NCI-H526 (cell line): ENCODE results near the gene PSG2.
"Not testable (repeated sequence)": the region's sequence is repeated elsewhere in the genome, so short reads cannot be mapped to it uniquely, and the experiment has no call there.

ENCODE experiments used
- DNase-seq, 2 experiments: peaks; one replicate each; lab custom pipeline; 2025; lab: John Stamatoyannopoulos, UW

The PSG2 gene

DNA sequence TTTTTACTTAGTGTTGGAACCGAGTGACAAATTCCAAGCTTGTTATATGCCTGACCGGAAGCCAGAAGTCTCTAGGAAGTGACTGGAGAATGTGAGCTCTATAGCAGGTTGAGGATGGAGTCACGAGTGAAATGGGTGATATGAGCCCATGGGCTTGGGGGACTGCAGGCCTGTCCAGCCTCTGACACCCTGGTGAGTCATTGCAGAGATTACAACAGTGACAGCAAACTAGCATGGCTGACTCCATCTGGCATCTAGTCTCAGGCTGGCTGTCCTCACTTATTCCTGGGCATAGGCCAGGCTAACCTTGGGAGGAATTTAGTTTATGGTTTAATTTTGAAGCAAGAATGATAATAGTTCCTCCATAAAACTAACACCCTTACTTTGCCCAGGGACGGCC is 4.6 kb downstream of the PSG2 start:
- not testable (repeated sequence) for DNase-seq

DNA sequence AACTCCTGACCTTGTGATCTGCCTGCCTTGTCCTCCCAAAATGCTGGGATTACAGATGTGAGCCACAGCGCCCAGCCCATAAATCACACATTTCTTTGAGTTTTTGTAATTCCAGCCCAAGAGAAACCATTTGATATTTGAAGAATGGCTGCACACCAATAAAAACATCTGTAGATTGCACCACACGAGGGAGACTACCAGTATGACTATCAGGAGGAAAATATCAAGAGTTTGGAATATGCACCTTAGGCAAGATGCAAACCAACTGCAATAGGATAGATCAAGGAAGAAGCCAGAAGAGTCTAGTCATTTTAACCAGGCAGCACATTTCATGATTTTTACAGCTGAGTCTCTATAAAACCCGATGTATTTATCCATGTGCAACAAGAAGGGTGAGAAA is 20.1 kb downstream of the PSG2 start:
- DNase-seq, result not testable (repeated sequence)

DNA sequence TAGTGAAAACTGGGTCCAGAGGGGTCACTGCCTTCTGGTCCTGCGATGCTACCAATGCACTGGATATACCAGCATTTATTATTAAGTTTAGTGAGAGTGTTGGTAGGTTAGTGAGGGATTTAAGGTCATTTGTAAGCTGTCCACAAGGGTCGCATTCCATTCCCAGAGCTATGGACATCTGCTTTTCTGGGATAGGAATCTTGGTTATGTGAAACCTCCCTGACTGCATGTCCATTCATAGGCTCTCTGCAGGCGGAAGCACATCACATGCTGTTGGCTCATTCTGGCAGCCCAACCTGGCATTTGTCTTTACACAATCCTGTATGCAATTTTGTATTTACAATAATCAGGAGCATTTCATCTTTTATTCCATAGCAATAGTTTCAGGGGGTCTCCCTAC is 21.2 kb downstream of the PSG2 start:
- DNase-seq, result not testable (repeated sequence)

DNA sequence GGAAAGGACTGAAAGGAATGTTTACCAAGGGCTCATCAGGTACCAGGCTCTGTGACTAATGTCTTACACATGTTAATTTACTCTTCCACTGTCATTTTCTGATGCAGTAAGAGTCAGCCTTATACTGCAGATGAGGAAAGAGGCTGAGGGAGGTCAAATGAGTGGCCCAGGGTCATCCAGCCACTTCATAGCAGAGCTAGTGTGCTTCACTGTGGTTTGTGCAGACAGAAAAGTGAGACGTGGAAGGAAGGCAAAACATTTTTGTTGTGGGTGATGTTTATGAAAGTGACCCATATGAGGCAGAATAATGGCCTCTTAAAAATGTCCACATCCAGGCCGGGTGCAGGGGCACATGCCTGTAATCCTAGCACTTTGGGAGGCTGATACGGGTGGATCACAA is 22.2 kb downstream of the PSG2 start:
- not testable (repeated sequence) for DNase-seq

DNA sequence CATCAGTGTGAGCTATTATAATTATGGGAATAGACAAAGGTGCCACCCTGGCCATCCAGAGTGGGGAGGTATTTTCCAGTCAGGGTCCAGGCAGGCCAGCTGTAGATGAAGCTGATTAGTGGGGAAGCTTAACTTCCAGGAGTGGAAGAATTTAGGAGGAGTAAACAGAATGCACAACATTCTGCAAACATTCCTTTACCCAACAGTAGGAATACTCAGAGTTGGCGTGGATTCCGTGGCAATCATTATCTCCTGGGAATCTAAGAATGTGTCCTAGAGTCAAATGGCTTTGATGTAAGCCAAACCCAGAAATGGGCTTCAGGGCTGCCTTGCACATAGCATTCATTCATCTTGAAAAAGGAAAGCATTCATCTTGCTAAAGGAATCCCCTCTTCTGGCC is 23.0 kb downstream of the PSG2 start:
- not testable (repeated sequence) for DNase-seq

DNA sequence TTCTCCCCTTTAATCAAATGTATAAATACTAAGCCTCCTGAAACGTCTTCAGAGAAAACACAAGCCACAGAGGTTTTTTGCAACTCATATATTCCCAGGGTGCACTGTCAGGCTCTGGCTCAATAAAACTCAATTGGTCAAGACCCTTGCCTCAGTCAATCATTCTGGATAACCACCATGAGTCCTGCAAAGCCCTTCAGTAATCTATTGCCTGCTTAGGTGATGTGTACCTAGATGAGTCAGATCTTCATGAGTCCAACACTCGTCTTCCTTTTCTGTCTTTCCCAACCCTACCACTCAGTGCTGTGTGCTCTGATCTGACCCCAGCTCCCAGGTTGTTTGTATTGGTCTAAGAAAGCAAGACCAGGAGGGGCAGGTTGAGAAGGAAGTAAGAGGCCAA is 24.1 kb downstream of the PSG2 start:
- DNase-seq, result not testable (repeated sequence)

DNA sequence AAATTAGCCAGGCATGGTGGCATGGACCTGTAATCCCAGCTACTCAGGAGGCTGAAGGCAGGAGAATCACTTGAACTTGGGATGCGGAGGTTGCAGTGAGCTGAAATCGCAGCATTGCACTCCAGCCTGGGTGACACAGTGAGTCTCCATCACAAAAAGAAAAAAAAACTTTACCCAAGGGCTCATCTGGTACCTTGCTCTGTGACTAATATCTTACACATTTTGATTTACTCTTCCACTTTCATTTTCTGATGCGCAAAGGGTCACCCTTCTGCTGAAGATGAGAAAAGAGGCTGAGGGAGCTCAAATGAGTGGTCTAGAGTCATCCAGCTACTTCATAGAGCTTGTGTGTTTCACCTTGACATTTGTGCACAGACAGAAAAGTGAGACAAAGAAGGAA is 34.5 kb downstream of the PSG2 start:
- not testable (repeated sequence) for DNase-seq

DNA sequence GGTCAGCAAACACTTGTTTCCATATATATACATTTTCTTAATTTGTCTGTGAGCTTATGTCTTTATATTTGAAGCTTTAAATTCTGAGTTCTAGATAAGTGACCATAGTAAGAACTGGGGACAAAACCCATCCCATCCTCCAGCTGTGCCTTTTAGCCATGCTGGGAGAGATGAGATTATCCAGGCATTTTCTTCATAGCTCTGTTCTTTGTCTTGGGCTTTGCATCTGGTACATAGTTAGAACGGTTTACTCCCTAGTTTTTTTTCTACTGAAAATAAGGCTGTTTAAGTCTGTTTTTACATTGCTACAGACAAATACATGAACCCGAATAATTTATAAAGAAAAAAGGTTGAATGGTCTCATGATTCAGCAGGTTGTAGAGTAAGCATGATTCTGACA is 35.9 kb downstream of the PSG2 start:
- not testable (repeated sequence) for DNase-seq

DNA sequence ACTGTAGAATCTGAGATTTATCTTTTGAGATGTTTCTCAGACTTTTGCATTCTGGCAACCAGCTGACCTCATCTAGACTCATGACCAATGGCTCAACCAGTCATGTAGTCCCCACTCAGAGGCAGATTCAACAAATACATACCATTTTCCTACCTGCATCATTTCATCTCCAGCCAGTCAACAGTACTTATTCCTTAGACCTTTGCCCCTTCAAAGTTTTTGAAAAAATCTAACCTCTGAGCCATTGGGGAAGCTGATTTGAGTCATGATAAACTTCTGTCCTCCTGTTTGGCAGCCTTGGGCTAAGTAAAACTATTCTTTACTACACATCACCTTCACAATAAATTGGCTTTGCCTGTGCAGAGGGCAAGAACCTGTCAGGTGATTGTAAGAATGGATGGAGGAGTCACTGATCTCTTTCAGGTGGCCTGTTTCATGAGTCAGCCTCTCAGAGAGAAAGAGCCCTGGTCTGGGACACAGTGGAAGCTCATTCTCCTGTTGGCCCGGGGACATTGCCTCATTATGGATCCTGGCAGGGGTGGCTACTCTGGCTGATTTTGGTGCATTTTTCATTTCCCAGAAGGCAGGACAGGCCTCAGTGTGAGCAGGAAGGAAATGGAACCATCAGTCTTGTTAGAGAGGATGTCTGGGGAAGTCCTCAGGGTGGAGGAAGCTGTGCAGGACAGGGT is 38.9 kb downstream of the PSG2 start:
- not testable (repeated sequence) for DNase-seq

DNA sequence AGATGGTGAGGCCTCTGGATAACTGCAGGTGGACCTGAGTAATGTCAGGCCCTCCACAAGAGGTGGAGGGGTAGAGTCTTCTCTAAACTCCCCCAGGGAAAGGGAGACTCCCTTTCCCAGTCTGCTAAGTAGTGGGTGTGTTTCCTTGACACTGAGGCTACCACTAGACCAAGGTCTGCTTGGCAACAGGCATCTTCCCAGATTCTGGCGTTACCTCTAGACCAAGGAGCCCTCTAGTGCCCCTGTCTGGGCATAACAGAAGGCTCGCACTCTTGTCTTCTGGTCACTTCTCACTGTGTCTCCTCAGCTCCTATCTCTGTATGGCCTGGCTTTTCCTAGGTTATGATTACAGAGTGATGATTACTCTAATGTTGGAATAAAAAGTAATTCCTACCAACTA is 50.9 kb downstream of the PSG2 start:
- DNase-seq, result peak in 1 of 2 experiments; percentile 24

DNA sequence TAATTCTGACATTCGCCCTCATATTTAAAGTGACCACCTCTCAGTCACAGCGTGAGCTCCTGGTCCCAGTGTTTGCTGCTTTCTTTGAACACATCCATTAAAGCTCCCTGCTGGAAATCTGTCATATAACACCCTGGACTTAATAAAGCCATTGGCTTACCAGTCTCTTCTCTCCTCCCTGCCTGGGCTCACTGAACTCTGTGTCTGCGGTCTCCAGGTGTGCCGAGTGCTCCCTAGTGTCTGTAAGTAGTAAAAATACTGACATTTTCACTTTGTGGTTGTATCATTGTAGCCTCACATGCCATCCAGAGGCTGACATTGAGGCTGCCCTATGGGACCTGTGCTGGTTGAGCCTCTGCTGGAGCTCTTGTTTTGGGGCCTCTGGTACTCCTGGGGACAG is 53.6 kb downstream of the PSG2 start:
- DNase-seq, result peak; percentile 7 to 42

DNA sequence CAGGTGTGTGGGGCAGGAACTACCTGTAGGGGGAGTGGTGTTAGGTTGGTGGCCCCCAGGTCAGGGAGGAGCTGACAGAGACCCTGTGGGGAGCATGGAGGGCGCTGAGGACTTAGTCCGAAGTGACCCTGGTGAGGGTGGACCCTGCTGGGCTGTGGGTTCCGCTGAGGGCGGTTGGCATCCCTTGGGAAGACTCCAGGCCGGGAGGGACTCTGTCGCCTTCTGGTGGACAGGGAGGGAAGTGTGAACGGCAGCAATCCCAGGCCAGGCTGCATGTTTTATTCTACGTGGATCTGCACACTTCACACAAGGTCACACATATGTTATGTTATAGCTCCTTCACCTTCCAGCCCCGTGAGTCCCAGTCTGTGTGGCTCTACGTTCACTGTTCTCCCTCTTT is 54.5 kb downstream of the PSG2 start:
- DNase-seq, result peak in 1 of 2 experiments; percentile 33

DNA sequence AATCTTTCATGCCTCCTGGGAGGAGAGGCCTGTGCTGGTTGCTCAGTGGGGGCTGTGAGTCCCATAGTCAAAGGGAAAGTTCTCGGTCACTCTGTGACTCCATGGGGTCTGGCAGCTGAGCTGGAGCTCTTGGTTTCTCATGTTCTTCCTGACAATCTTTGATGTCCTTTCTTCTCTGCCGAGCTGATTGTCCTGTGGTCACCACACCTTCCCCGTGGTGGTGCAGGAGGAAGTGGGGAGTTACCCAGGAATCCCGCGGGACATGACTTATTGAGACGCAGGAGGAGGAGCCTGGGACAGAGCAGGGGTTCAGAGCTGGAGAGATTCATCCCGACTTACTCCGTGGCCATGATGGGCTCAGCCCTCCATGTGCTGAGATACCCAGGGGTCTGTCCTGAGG is 55.4 kb downstream of the PSG2 start:
- DNase-seq, result not testable (repeated sequence)

DNA sequence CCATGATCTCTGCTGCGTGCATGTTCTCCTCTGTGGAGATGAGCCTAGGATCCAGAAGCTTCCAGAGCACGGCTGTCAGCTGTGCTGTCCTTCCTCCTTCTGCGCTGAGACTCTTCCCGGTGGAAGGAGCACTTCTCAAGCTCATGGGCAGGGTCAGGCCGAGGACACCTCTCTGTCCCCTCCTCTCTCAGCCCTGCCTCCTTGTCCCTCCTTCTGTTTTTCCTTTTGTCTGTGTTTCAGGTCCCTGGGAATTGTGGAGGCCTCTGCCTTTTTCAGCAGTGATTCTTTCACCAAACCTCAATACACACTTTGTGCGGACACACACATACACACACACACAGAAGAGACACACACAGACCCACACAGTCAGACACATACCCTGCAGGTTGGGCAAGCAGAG is 56.1 kb downstream of the PSG2 start, which contains the start of gene PSG11:
PSG11 (minus strand) TSS at position 101 of the 400 bp plus-strand sequence; CDS start at position 4, 97 bp downstream.
- not testable (repeated sequence) for DNase-seq

DNA sequence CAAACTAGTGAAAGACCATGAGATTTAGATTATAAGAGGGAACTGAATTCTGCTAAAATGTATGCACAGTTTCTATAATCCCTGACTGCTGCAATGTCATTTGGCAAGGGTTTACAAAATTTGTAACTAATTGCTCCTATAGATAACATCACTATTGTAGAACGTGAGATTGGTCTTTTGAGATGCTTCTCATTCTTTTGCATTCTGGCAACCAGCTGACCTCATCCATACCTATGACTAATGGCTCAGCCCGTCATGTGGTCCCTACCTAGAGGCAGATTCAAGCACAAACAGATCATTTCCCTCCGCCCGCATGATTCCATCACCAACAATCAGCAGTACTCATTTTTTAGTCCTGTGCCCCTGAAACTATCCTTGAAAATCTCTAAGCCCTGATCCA is 60.4 kb downstream of the PSG2 start:
- not testable (repeated sequence) for DNase-seq

DNA sequence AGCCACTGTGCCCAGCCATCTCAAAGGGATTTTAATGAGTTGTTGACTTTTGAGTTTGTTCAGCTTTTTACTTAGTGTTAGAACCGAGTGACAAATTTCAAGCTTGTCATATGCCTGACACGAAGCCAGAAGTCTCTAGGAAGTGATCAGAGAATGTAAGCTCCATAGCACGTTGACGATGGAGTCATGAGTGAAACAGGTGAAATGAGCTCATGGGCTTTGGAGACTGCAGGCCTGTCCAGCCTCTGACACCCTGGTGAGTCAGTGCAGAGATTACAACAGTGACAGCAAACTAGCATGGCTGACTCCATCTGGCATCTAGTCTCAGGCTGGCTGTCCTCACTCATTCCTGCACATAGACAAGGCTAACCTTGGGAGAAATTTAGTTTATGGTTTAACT is 60.9 kb downstream of the PSG2 start:
- DNase-seq, result not testable (repeated sequence)

DNA sequence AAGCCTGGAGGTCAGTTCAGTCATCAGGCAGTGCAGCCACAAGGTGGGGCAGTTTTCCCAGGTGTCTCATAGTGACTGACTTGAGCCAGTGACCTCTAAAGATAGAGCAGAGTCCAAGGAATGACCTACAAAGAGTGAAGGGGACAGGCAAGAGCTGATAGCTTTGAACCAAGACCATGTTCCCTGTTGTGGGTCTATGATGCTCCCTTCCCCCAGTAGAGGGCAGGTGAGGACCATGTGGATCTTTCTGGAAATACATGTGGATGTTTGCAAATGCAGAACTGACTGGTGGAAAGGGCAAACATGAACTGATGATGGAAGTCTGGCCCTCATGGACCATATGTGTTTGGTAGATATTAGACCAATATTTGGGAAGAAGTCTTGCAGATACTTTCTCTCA is 62.9 kb downstream of the PSG2 start:
- peak in 1 of 2 experiments; percentile 39 for DNase-seq
